Suppressor macrophage treated with lipopolysaccharide for 4 hours (primary cell): ENCODE results near the gene COL6A3.
"Not testable (repeated sequence)": the region's sequence is repeated elsewhere in the genome, so short reads cannot be mapped to it uniquely, and the experiment has no call there.

Experiments used
- DNase-seq: peaks from one replicate; pipeline ENCODE4 v3.0.0-alpha.2; 2020

The COL6A3 gene

GRCh38 chr2:237314681-237315080 is 99.3 kb downstream of the COL6A3 start:
- no peak for DNase-seq

- DNase-seq = no peak
Measured at GRCh38 chr2:237314198-237314597, 99.8 kb downstream of the COL6A3 start.

- DNase-seq = no peak
Measured at GRCh38 chr2:237312021-237312755, 101.8 kb downstream of the COL6A3 start.

GRCh38 chr2:237310515-237311114 is 103.3 kb downstream of the COL6A3 start:
- DNase-seq = no peak

- DNase-seq = peak; percentile 13
Measured at GRCh38 chr2:237309416-237309815, 104.5 kb downstream of the COL6A3 start.

GRCh38 chr2:237309011-237309410 is 105.0 kb downstream of the COL6A3 start:
- no peak for DNase-seq

GRCh38 chr2:237307474-237307873 is 106.5 kb downstream of the COL6A3 start:
- DNase-seq = no peak

- DNase-seq = peak; percentile 16
Measured at GRCh38 chr2:237306787-237307170, 107.2 kb downstream of the COL6A3 start.

GRCh38 chr2:237306083-237306786 is 107.7 kb downstream of the COL6A3 start:
- no peak for DNase-seq

- DNase-seq = no peak
Measured at GRCh38 chr2:237305579-237305978, 108.4 kb downstream of the COL6A3 start.

GRCh38 chr2:237304763-237305514 is 109.0 kb downstream of the COL6A3 start:
- DNase-seq = no peak

- DNase-seq = not testable (repeated sequence)
Measured at GRCh38 chr2:237303244-237303643, 110.7 kb downstream of the COL6A3 start.

- no peak for DNase-seq
Measured at GRCh38 chr2:237301595-237301994, 112.4 kb downstream of the COL6A3 start.

- DNase-seq = no peak
Measured at GRCh38 chr2:237300739-237301138, 113.2 kb downstream of the COL6A3 start.

GRCh38 chr2:237299906-237300305 is 114.1 kb downstream of the COL6A3 start:
- DNase-seq = no peak

GRCh38 chr2:237298151-237299118 is 115.5 kb downstream of the COL6A3 start:
- no peak for DNase-seq

GRCh38 chr2:237297421-237298150 is 116.4 kb downstream of the COL6A3 start:
- peak; percentile 36 for DNase-seq

GRCh38 chr2:237296756-237297155 is 117.2 kb downstream of the COL6A3 start:
- no peak for DNase-seq

GRCh38 chr2:237295889-237296480 is 118.0 kb downstream of the COL6A3 start:
- DNase-seq = no peak

GRCh38 chr2:237294460-237294859 is 119.5 kb downstream of the COL6A3 start:
- no peak for DNase-seq

- DNase-seq = no peak
Measured at GRCh38 chr2:237293978-237294377, 120.0 kb downstream of the COL6A3 start.
